PC-3 (cell line): ENCODE results near the gene MMRN1. TPM values are rescaled to one million over a fixed set of nuclear protein-coding genes. Genes with fewer than 3 reads are reported as not detected.

Experiments used
- ATAC-seq: fragments of 200-7000 bp; cut with Tn5 transposase; 2 replicates; pipeline ENCODE4 v1.9.1; 2020; ENCODE audit warnings: mild to moderate bottlenecking, moderate library complexity
- BruUV-seq: library from RNA; stranded (reverse); fragments of 400-500 nt; replicated peaks from 2 replicates; lab custom pipeline; 2021; lab: Mats Ljungman, UMichigan
- CTCF ChIA-PET: fragments of 300-600 bp; sonication (Branson Sonifier 250); formaldehyde crosslinking; loops from one replicate; lab custom pipeline; 2022; ENCODE audit warnings: antibody characterized with exemption; lab: Charles Lee
- POLR2A ChIA-PET: fragments of 300-600 bp; sonication (Branson Sonifier 250); formaldehyde crosslinking; loops from one replicate; lab custom pipeline; 2022; ENCODE audit warnings: antibody characterized with exemption; ENCODE audit not compliant: unreplicated experiment; lab: Charles Lee
- DNase-seq: peaks from one replicate; pipeline ENCODE4 v3.0.0-alpha.2; 2015
- H2AFZ ChIP-seq: fragments of 300-600 bp; sonication (generic); 2 replicates; pipeline ENCODE4 v1.6.0; 2016; ENCODE audit warnings: antibody characterized with exemption, low read length
- H3F3A ChIP-seq: fragments of 300-600 bp; sonication (generic); one replicate; pipeline ENCODE4 v1.6.0; 2017; ENCODE audit warnings: antibody characterized with exemption, low read length, control low read depth, mild to moderate bottlenecking; ENCODE audit not compliant: unreplicated experiment
- H3K27ac ChIP-seq: fragments of 300-600 bp; sonication (generic); 2 replicates; pipeline ENCODE4 v1.5.1; 2016; ENCODE audit warnings: mild to moderate bottlenecking, low read length
- H3K27me3 ChIP-seq: fragments of 300-600 bp; sonication (generic); 2 replicates; pipeline ENCODE4 v1.6.1; 2016; ENCODE audit warnings: low read length, mixed read lengths
- H3K36me3 ChIP-seq: fragments of 300-600 bp; sonication (generic); 2 replicates; pipeline ENCODE4 v1.6.1; 2016; ENCODE audit warnings: low read depth, mixed run types, low read length, mixed read lengths
- H3K4me1 ChIP-seq: fragments of 300-600 bp; sonication (generic); 2 replicates; pipeline ENCODE4 v1.5.1; 2016; ENCODE audit warnings: low read length; ENCODE audit not compliant: insufficient read depth
- H3K4me2 ChIP-seq: fragments of 300-600 bp; sonication (generic); 2 replicates; pipeline ENCODE4 v1.6.0; 2016; ENCODE audit warnings: low read length
- H3K4me3 ChIP-seq: fragments of 300-600 bp; sonication (generic); 2 replicates; pipeline ENCODE4 v1.5.1; 2016; ENCODE audit warnings: mild to moderate bottlenecking, low read length, mixed read lengths
- H3K79me2 ChIP-seq: fragments of 300-600 bp; sonication (generic); 2 replicates; pipeline ENCODE4 v1.6.1; 2017; ENCODE audit warnings: low read length, mixed read lengths
- H3K9ac ChIP-seq: fragments of 300-600 bp; sonication (generic); 2 replicates; pipeline ENCODE4 v1.6.0; 2016; ENCODE audit warnings: mild to moderate bottlenecking, low read length
- H3K9me2 ChIP-seq: fragments of 300-600 bp; sonication (generic); replicated peaks from 2 replicates; pipeline ENCODE4 v1.6.1; 2016; ENCODE audit warnings: mixed run types, low read length, mixed read lengths
- H3K9me3 ChIP-seq: fragments of 300-600 bp; sonication (generic); 2 replicates; pipeline ENCODE4 v1.6.1; 2016; ENCODE audit warnings: low read length, mixed read lengths
- H4K20me1 ChIP-seq: fragments of 300-600 bp; sonication (generic); 2 replicates; pipeline ENCODE4 v1.6.1; 2016; ENCODE audit warnings: low read length, mixed read lengths
- EZH2 ChIP-seq: fragments of 300-600 bp; sonication (generic); IDR thresholded peaks from one replicate; pipeline ENCODE4 v1.6.1; 2017; ENCODE audit warnings: antibody characterized with exemption, mild to moderate bottlenecking, low read length; ENCODE audit not compliant: unreplicated experiment
- EZH2phosphoT487 ChIP-seq: fragments of 300-600 bp; sonication (generic); IDR thresholded peaks from 2 replicates; pipeline ENCODE4 v1.6.1; 2018; ENCODE audit warnings: mild to moderate bottlenecking, antibody characterized with exemption, low read length, borderline replicate concordance
- intact Hi-C: fragments of 100-400 bp; cut with micrococcal nuclease; formaldehyde crosslinking; loops from 2 replicates; pipeline ENCODE4 v1.9.0; 2023
- total RNA-seq: library from RNA; depleted of rRNA; stranded (reverse); fragments of >200 nt; gene quantifications from 2 replicates; pipeline ENCODE4 v1.2.3, GENCODE V29; 2014
- TF ChIP-seq, protein P1 (sequence below): fragments of 300-600 bp; sonication (generic); conservative IDR thresholded peaks from 2 replicates; pipeline ENCODE4 v1.5.1; 2017; ENCODE audit warnings: antibody characterized with exemption, low read depth, mild to moderate bottlenecking, low read length

MMRN1 gene
- total RNA-seq, 1 experiment from 2014 or later, result 0.73 TPM

DNA sequence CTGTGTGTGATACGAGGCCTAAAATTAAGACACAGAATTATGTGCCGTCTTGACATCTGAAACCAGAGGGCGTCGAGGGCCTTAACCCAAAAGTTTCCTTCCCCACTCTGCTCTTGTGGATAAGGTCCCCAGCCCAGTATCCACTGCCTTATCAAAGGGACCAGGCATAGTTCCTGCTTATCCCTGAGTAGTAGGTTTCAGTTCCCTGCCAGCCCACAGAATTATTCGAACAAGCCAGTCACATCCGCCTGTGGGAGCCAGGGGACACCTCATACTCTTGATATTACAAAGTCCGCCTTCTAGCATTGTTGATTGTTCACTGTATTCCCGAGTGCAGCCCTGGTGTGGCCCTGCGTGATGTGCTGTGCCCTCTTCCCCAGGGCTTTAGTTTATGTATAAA is 5.4 kb upstream of the MMRN1 start:
- Histone ChIP-seq H3K4me1 (no peaks in the 10 kb centered on the region), H3K27me3 (peaks cover 70% of the 10 kb centered on the region), H2AFZ (no peak overlapping the region), H3K9ac (no peak overlapping the region), H3K9me2 (no peaks in the 10 kb centered on the region), H3K27ac (no peak overlapping the region), H3K4me2 (no peak overlapping the region), H3K79me2 (no peaks in the 10 kb centered on the region), H3K36me3 (no peaks in the 10 kb centered on the region), H4K20me1 (no peaks in the 10 kb centered on the region), H3K9me3 (no peaks in the 10 kb centered on the region), H3F3A (no peaks in the 10 kb centered on the region), H3K4me3 (no peak overlapping the region)
- TF ChIP-seq, protein P1, sequence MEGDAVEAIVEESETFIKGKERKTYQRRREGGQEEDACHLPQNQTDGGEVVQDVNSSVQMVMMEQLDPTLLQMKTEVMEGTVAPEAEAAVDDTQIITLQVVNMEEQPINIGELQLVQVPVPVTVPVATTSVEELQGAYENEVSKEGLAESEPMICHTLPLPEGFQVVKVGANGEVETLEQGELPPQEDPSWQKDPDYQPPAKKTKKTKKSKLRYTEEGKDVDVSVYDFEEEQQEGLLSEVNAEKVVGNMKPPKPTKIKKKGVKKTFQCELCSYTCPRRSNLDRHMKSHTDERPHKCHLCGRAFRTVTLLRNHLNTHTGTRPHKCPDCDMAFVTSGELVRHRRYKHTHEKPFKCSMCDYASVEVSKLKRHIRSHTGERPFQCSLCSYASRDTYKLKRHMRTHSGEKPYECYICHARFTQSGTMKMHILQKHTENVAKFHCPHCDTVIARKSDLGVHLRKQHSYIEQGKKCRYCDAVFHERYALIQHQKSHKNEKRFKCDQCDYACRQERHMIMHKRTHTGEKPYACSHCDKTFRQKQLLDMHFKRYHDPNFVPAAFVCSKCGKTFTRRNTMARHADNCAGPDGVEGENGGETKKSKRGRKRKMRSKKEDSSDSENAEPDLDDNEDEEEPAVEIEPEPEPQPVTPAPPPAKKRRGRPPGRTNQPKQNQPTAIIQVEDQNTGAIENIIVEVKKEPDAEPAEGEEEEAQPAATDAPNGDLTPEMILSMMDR, result no peak
- no peak for TF ChIP-seq EZH2
- TF ChIP-seq EZH2phosphoT487, result no peak
- ChIA-PET POLR2A (no interaction called here), CTCF (no interaction called here)
- intact Hi-C loops, result no loop called here
- ATAC-seq, result no peak
- DNase-seq, result peak; percentile 21
- no TSS peak for BruUV-seq

DNA sequence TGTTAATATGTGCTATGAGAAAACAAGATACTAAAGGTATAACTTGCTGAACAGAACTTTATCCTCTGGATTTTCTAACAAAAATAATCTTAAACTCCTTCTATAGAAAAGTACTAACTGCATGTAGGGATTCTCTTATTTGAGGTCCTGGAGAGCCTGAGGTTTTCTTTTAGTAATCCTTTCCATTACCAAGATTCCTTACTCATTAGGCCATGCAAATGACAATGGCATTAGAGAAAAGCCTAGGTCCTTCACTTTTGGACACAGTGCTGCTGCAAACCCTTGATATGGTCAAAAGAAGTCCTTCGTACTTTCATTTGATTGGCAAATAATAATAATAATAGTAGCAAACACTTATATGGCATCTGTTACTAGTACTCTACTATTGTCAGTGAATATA is 3.2 kb downstream of the MMRN1 start:
- no peak for TF ChIP-seq EZH2
- TF ChIP-seq, protein P1, result no peak
- no peak for TF ChIP-seq EZH2phosphoT487
- Histone ChIP-seq H3K27ac (no peak overlapping the region), H3K4me2 (no peak overlapping the region), H3K4me1 (no peaks in the 10 kb centered on the region), H3K36me3 (no peaks in the 10 kb centered on the region), H3K27me3 (peaks cover 62% of the 10 kb centered on the region), H3K4me3 (no peak overlapping the region), H4K20me1 (no peaks in the 10 kb centered on the region), H3K79me2 (no peaks in the 10 kb centered on the region), H3F3A (no peaks in the 10 kb centered on the region), H3K9me3 (no peaks in the 10 kb centered on the region), H3K9ac (no peak overlapping the region), H2AFZ (no peak overlapping the region), H3K9me2 (no peaks in the 10 kb centered on the region)
- intact Hi-C loops, result no loop called here
- no peak for DNase-seq
- ChIA-PET CTCF (interaction anchor here (0.6 kb wide), 1 partner anchor 121 kb away, joined by 3 read pairs; no protein-coding TSS in a partner anchor), POLR2A (no interaction called here)
- no peak for ATAC-seq
- no TSS peak for BruUV-seq

DNA sequence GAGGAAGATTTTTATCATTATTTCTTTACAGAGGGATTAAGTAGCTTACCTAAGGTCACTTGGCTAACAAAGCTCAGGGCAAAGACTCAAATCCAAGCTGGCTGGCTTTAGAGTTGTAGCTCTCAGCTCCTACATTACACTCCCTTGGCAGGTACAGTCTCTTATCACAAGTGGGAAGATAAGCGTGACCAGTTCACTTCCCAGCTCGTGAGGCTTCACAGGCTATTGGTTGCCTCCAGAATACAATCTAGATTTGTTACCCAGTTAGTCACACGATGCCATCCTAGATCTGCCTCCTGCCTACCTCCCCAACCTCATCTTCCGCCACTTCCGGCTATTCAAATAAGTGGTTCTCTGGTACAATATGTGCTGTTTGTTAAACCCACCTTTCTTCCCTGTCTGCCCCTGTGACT is 3.7 kb downstream of the MMRN1 start:
- DNase-seq (no peak), ATAC-seq (no peak)
- H4K20me1 ChIP-seq, result no peaks in the 10 kb centered on the region
- H3K4me2 ChIP-seq, result no peak overlapping the region
- H2AFZ ChIP-seq, result no peak overlapping the region
- no peak overlapping the region for H3K9ac ChIP-seq
- H3K27me3 ChIP-seq, result peaks cover 57% of the 10 kb centered on the region
- TF ChIP-seq, protein P1, result no peak
- TF ChIP-seq EZH2 (no peak), EZH2phosphoT487 (no peak)
- no peak overlapping the region for H3K4me3 ChIP-seq
- no TSS peak for BruUV-seq
- H3K9me3 ChIP-seq, result no peaks in the 10 kb centered on the region
- CTCF ChIA-PET, result interaction anchor here (0.6 kb wide), 1 partner anchor 121 kb away, joined by 3 read pairs; no protein-coding TSS in a partner anchor
- intact Hi-C loops, result no loop called here
- POLR2A ChIA-PET, result no interaction called here
- no peak overlapping the region for H3K27ac ChIP-seq
- H3K9me2 ChIP-seq, result no peaks in the 10 kb centered on the region
- no peaks in the 10 kb centered on the region for H3K79me2 ChIP-seq
- no peaks in the 10 kb centered on the region for H3K36me3 ChIP-seq
- H3K4me1 ChIP-seq, result no peaks in the 10 kb centered on the region
- H3F3A ChIP-seq, result no peaks in the 10 kb centered on the region
